Activated CD8-positive, alpha-beta T cell treated with anti-CD3 and anti-CD28 coated beads for 36 hours (primary cell): ENCODE data around the gene TPRG1L. TPM values are rescaled to one million over a fixed set of nuclear protein-coding genes. Genes with fewer than 3 reads are reported as not detected.

Experiments used
- ATAC-seq: fragments of 200-7000 bp; cut with Tn5 transposase; one replicate; pipeline ENCODE4 v1.10.0; 2021; ENCODE audit warnings: mild to moderate bottlenecking, moderate library complexity
- CTCF ChIA-PET: fragments of 350-600 bp; sonication (Branson Sonifier 250); formaldehyde crosslinking; loops from one replicate; lab custom pipeline; 2021; ENCODE audit warnings: antibody characterized with exemption; lab: Charles Lee
- POLR2A ChIA-PET: fragments of 350-600 bp; sonication (Branson Sonifier 250); formaldehyde crosslinking; loops from one replicate; lab custom pipeline; 2021; ENCODE audit warnings: antibody characterized with exemption; lab: Charles Lee
- DNase-seq: peaks from one replicate; pipeline ENCODE4 v3.0.0-alpha.2; 2020
- H3K27ac Mint-ChIP-seq: one replicate; pipeline ENCODE4 v1.8.0; 2021; ENCODE audit warnings: mild to moderate bottlenecking, mixed read lengths
- H3K27me3 Mint-ChIP-seq: one replicate; pipeline ENCODE4 v1.8.0; 2021; ENCODE audit warnings: mixed read lengths
- H3K36me3 Mint-ChIP-seq: one replicate; pipeline ENCODE4 v1.8.0; 2021; ENCODE audit warnings: low read depth, mixed read lengths
- H3K4me1 Mint-ChIP-seq: one replicate; pipeline ENCODE4 v1.8.0; 2021; ENCODE audit warnings: low read depth, mixed read lengths
- H3K4me3 Mint-ChIP-seq: one replicate; pipeline ENCODE4 v1.8.0; 2021; ENCODE audit warnings: mild to moderate bottlenecking, moderate library complexity, mixed read lengths
- H3K9me3 Mint-ChIP-seq: one replicate; pipeline ENCODE4 v1.8.0; 2021; ENCODE audit warnings: mixed read lengths
- intact Hi-C: fragments of 100-400 bp; cut with micrococcal nuclease; formaldehyde crosslinking; loops from one replicate; pipeline ENCODE4 v1.10.0; 2022
- total RNA-seq, 2 experiments: library from RNA; stranded (reverse); gene quantifications; one replicate each; pipeline ENCODE4 v1.2.3, GENCODE V29; 2021
- TF ChIP-seq, protein P1 (sequence below): fragments of 200-600 bp; IDR thresholded peaks from one replicate; pipeline ENCODE4 v1.8.0; 2022; ENCODE audit warnings: antibody characterized with exemption, mild to moderate bottlenecking

The TPRG1L gene
- total RNA-seq, 2 experiments from 2014 or later = 6.1 to 6.2 TPM

DNA sequence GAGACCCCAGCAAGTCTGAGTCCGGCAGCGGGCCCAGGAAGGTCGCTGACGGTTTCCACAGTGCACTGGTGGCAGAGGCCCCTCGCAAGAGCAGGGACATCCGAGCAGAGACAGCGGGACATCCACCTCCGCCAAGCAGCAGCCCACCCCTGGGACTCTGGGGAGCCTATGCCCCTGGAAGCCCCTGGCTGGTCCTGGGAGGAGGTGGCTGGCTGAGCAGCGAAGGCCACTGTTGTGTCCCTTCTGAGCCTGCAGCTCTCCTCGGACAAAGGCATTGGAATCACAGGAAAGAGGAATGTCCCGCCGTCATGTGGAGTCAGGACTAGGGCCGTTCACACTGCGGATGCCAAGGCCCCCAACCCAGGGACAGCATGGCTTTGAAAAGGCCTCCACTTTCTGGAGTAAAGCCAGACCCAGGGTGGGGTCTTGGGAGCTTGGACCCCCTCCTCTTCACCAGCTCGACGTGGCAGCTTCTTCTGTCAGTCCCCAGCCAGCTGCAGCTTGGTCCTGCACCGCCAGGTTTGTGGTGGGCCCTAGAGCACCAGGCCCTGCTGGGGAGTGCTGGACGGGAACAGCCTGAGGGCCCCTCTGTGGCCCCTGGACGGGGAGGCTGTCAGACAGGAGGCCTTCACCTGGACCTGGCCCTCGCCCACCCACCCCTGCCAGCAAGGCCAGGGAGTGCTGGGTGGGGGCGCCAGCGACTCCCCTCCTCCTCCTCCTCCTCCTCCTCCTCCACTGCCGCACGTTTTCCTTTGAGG is 14.9 kb upstream of the TPRG1L start:
- intact Hi-C loops = no loop called here
- ChIA-PET CTCF (interaction anchor here (1.1 kb wide), 1 partner anchor 119 kb away, joined by 3 read pairs; no protein-coding TSS in a partner anchor), POLR2A (no interaction called here)
- no peak overlapping the region for H3K27ac Mint-ChIP-seq
- TF ChIP-seq, protein P1, sequence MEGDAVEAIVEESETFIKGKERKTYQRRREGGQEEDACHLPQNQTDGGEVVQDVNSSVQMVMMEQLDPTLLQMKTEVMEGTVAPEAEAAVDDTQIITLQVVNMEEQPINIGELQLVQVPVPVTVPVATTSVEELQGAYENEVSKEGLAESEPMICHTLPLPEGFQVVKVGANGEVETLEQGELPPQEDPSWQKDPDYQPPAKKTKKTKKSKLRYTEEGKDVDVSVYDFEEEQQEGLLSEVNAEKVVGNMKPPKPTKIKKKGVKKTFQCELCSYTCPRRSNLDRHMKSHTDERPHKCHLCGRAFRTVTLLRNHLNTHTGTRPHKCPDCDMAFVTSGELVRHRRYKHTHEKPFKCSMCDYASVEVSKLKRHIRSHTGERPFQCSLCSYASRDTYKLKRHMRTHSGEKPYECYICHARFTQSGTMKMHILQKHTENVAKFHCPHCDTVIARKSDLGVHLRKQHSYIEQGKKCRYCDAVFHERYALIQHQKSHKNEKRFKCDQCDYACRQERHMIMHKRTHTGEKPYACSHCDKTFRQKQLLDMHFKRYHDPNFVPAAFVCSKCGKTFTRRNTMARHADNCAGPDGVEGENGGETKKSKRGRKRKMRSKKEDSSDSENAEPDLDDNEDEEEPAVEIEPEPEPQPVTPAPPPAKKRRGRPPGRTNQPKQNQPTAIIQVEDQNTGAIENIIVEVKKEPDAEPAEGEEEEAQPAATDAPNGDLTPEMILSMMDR = no peak
- ATAC-seq = no peak
- no peaks in the 10 kb centered on the region for H3K36me3 Mint-ChIP-seq
- H3K9me3 Mint-ChIP-seq = no peaks in the 10 kb centered on the region
- H3K4me3 Mint-ChIP-seq = no peak overlapping the region
- H3K4me1 Mint-ChIP-seq = peaks cover 4% of the 10 kb centered on the region
- DNase-seq = no peak
- peaks cover 11% of the 10 kb centered on the region for H3K27me3 Mint-ChIP-seq

DNA sequence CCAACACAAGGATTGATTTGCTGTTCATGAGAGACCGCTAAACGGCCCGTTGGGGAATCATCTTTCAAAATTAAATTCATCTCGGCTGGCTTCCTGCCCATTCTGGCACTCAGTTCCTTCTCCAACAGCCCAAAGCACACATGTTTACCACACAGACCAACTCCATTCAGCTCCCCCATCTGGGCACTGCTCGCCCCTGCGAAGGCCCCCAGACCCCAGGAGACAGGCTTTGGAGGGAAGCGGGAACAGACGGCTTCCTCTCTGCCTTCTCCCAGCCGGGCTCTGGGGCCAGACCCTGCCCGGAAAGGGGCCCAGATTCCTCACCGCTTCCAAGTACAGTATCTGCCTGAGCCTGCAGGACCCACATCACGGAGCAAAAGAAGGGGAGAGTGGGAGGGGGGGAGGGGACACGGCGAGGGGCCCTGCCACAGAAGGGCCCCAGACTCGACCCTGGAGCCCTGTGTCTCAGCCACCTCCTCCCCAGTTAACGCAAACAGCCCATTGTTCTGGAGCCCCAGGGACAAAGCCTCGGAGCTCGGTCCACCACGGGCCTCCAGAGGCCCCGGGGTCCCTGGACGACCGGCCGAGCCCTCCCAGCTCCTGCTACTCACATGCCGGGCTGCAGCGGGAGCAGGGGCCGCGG is 14.2 kb upstream of the TPRG1L start:
- intact Hi-C loops = no loop called here
- ChIA-PET CTCF (no interaction called here), POLR2A (no interaction called here)
- ATAC-seq (peak; percentile 5), DNase-seq (no peak)
- Mint-ChIP-seq H3K4me1 (peaks cover 4% of the 10 kb centered on the region), H3K27ac (no peak overlapping the region), H3K4me3 (peak overlapping the region; percentile 34), H3K9me3 (no peaks in the 10 kb centered on the region), H3K27me3 (peaks cover 11% of the 10 kb centered on the region), H3K36me3 (no peaks in the 10 kb centered on the region)
- TF ChIP-seq, protein P1 = no peak

DNA sequence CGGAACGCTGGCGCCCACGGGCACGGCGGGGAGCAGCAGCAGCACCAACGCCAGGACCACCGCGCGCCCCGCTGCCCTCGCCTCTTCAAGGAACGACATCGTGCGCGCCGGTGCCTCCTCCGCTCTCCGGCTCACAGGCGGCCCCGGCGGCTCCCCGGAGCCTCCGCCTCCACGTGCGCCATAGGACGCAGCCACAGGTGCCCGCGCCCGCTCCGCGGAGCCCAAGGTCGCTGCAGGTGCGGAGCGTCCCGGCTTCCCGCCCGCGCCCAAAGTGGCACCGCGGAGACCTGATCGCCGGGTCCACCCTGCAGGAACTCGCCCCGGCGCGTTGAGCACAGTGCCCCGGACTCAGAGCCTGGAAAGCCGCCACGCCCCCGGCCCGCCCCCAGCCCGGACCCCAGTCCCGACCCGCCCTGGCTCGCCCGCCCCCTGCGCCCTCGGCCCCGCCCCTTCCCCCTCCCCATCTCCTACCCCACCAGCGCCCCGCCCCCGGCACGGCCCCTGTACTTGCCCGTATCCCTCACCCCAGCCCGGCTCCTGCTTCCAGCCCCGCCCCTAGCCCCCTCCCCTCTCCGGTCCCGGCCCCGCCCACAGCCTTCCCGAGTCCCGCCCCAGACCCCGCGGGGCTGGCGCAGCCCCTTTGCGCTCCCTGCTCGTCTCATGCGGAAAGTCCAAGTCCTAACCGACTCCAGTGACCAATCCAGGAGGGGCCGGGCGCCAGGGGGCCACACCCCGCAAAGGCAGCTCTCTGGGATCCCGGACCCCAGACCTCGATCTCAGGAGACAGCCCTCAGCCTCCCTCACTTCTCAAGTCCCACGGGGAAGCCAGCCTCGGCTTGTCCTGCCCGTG is 13.4 kb upstream of the TPRG1L start, which contains the start of gene MEGF6:
MEGF6 (minus strand) TSS at position 339 of the 850 bp plus-strand sequence; CDS start at position 99, 240 bp downstream.
- TF ChIP-seq, protein P1 = no peak
- CTCF ChIA-PET = no interaction called here
- DNase-seq (peak; percentile 61), ATAC-seq (peak; percentile 82)
- intact Hi-C loops = no loop called here
- POLR2A ChIA-PET = no interaction called here
- Mint-ChIP-seq H3K27ac (no peak within 1 kb of the TSS), H3K9me3 (no peaks in the 10 kb centered on the region), H3K36me3 (no peaks in the 10 kb centered on the region), H3K4me1 (peaks cover 4% of the 10 kb centered on the region), H3K27me3 (peaks cover 11% of the 10 kb centered on the region), H3K4me3 (peak within 1 kb of the TSS; percentile 53)

DNA sequence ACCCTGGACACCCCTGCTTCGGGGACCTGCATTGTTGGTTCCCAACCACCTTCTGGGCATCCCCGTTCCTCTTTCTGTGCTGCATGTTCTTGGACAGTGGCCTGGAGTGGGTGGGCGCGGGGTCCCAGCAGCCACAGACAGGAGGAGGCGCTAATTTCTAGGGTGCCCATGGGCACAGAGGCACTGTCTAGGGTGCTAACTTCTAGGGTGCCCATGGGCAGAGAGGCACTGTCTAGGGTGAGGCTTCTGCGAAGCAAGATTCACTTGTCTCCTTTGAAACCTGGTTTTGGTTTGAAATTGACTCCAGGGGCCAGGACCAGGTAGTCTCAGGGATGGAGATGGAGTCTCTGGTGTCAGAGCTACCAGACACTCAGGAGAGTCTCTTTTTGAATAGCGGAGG is 12.7 kb upstream of the TPRG1L start:
- H3K36me3 Mint-ChIP-seq = no peaks in the 10 kb centered on the region
- intact Hi-C loops = no loop called here
- ATAC-seq (no peak), DNase-seq (no peak)
- H3K27me3 Mint-ChIP-seq = peaks cover 11% of the 10 kb centered on the region
- peak overlapping the region; percentile 53 for H3K4me3 Mint-ChIP-seq
- POLR2A ChIA-PET = no interaction called here
- H3K4me1 Mint-ChIP-seq = peaks cover 4% of the 10 kb centered on the region
- CTCF ChIA-PET = no interaction called here
- H3K9me3 Mint-ChIP-seq = no peaks in the 10 kb centered on the region
- TF ChIP-seq, protein P1 = no peak
- no peak overlapping the region for H3K27ac Mint-ChIP-seq
